Activated naive CD8-positive, alpha-beta T cell treated with anti-CD3 and anti-CD28 coated beads for 36 hours (primary cell): ENCODE measurements around the gene PPP1R9B. TPM values are rescaled to one million over a fixed set of nuclear protein-coding genes. Genes with fewer than 3 reads are reported as not detected.

Experiments
- DNase-seq: peaks from one replicate; pipeline ENCODE4 v3.0.0; 2021
- H3K27ac Mint-ChIP-seq: one replicate; pipeline ENCODE4 v1.8.0; 2022; ENCODE audit warnings: mild to moderate bottlenecking, moderate library complexity, mixed read lengths
- H3K27me3 Mint-ChIP-seq: one replicate; pipeline ENCODE4 v1.8.0; 2022; ENCODE audit warnings: mild to moderate bottlenecking, mixed read lengths
- H3K36me3 Mint-ChIP-seq: one replicate; pipeline ENCODE4 v1.8.0; 2021; ENCODE audit warnings: mild to moderate bottlenecking, mixed read lengths
- H3K4me1 Mint-ChIP-seq: one replicate; pipeline ENCODE4 v1.8.0; 2021; ENCODE audit warnings: mixed read lengths
- H3K4me3 Mint-ChIP-seq: one replicate; pipeline ENCODE4 v1.8.0; 2022; ENCODE audit warnings: mild to moderate bottlenecking, moderate library complexity, mixed read lengths
- H3K9me3 Mint-ChIP-seq: one replicate; pipeline ENCODE4 v1.8.0; 2022; ENCODE audit warnings: mixed read lengths
- total RNA-seq, 2 experiments: library from RNA; stranded (reverse); gene quantifications; one replicate each; pipeline ENCODE4 v1.2.3, GENCODE V29; 2021

The PPP1R9B gene
- total RNA-seq, 2 experiments from 2014 or later = 50.9 to 52.0 TPM

DNA sequence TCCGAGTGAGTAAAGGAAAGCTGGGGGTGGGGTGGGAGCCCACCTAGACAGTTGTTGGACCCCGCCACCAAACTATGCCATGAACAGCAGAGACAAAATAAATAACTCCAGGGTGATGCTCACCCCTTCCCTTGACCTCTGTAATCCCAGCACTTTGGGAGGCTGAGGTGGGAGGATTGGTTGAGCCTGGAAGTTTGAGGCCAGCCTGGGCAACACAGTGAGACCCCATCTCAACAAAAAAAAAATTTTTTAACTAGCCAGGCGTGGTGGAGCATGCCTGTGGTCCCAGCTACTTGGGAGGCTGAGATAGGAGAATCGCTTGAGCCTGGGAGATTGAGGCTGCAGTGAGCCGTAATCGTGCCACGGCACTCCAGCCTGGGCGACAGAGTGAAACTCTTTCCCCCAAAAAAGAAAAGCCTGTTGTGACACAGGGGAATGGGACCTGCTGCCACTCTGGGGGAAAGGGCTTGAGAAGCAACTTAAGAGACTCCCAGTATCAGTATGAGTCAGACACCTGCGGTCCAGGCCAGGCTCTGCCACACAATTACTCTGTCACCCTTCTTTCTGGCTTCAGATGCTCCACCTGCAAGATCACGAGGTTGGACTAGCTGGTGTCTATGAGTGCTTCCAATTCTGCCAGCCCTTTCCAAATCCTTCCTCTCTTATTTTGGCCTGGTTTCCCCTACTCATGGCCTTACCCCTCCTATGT lies 20.3 kb upstream of the PPP1R9B start:
- DNase-seq = no peak
- no peak overlapping the region for H3K4me3 Mint-ChIP-seq
- no peak overlapping the region for H3K27ac Mint-ChIP-seq
- no peaks in the 10 kb centered on the region for H3K36me3 Mint-ChIP-seq
- H3K9me3 Mint-ChIP-seq = no peaks in the 10 kb centered on the region
- peaks cover 12% of the 10 kb centered on the region for H3K4me1 Mint-ChIP-seq
- no peaks in the 10 kb centered on the region for H3K27me3 Mint-ChIP-seq

DNA sequence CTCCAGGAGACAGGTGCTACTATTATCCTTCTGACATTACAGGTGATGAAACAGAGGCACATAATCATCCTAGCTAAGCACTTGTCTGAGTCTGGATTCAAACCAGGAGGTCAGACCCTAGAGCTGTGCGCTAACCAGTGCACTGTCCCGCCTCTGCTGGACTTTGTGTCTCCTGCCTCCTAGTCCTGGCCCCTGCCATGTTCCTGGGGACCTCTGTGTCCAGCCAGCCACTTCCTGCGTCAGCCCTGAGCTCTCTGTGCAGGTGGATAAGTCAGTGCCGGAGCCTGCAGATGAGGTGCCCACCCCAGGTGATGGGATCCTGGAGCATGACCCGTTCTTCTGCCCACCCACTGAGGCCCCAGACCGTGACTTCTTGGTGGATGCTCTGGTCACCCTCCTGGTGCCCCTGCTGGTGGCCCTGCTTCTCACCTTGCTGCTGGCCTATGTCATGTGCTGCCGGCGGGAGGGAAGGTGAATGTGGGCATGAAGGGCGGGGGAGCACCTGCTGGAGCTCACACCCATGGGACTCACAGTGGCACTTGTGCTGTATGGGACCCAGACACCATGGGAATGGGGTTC lies 19.5 kb upstream of the PPP1R9B start:
- no peak overlapping the region for H3K4me3 Mint-ChIP-seq
- no peaks in the 10 kb centered on the region for H3K27me3 Mint-ChIP-seq

GRCh38 chr17:50169121-50169764 lies 18.8 kb upstream of the PPP1R9B start:
- Mint-ChIP-seq H3K36me3 (no peaks in the 10 kb centered on the region), H3K9me3 (no peaks in the 10 kb centered on the region), H3K4me3 (peak overlapping the region; percentile 38), H3K4me1 (peaks cover 14% of the 10 kb centered on the region), H3K27ac (peak overlapping the region; percentile 63), H3K27me3 (no peaks in the 10 kb centered on the region)
- DNase-seq = peak; percentile 56

More for the DNA sequence above, 19.5 kb upstream of the PPP1R9B start:
- H3K36me3 Mint-ChIP-seq = no peaks in the 10 kb centered on the region
- DNase-seq = no peak
- no peak overlapping the region for H3K27ac Mint-ChIP-seq
- H3K9me3 Mint-ChIP-seq = no peaks in the 10 kb centered on the region
- H3K4me1 Mint-ChIP-seq = peaks cover 12% of the 10 kb centered on the region

- Mint-ChIP-seq H3K27me3 (no peaks in the 10 kb centered on the region), H3K4me3 (peak overlapping the region; percentile 38), H3K4me1 (peaks cover 23% of the 10 kb centered on the region), H3K36me3 (no peaks in the 10 kb centered on the region), H3K27ac (no peak overlapping the region), H3K9me3 (no peaks in the 10 kb centered on the region)
- no peak for DNase-seq
Observed at GRCh38 chr17:50168319-50168718, 17.8 kb upstream of the PPP1R9B start.

DNA sequence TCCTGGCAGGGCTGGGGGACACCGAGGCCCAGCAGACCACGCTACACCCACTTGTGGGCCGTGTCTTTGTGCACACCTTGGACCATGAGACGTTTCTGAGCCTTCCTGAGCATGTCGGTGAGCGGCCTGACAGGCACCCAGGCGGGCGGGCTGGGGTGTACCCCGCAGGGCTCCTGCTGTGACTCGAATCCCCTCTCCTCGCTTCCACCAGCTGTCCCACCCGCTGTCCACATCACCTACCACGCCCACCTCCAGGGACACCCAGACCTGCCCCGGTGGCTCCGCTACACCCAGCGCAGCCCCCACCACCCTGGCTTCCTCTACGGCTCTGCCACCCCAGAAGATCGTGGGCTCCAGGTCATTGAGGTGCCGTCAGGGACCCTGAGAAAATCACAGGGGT lies 16.9 kb upstream of the PPP1R9B start:
- Mint-ChIP-seq H3K27ac (no peak overlapping the region), H3K4me3 (no peak overlapping the region)
- DNase-seq = no peak

GRCh38 chr17:50166518-50167181 lies 16.2 kb upstream of the PPP1R9B start:
- H3K9me3 Mint-ChIP-seq = peaks cover 4% of the 10 kb centered on the region
- H3K36me3 Mint-ChIP-seq = peaks cover 2% of the 10 kb centered on the region
- no peak for DNase-seq
- H3K27ac Mint-ChIP-seq = no peak overlapping the region
- no peak overlapping the region for H3K4me3 Mint-ChIP-seq
- peaks cover 35% of the 10 kb centered on the region for H3K4me1 Mint-ChIP-seq
- H3K27me3 Mint-ChIP-seq = no peaks in the 10 kb centered on the region

More for the DNA sequence above, 16.9 kb upstream of the PPP1R9B start:
- Mint-ChIP-seq H3K36me3 (no peaks in the 10 kb centered on the region), H3K4me1 (peaks cover 28% of the 10 kb centered on the region), H3K9me3 (peaks cover 3% of the 10 kb centered on the region), H3K27me3 (no peaks in the 10 kb centered on the region)

GRCh38 chr17:50165867-50166517 lies 15.5 kb upstream of the PPP1R9B start, which contains the start of gene SGCA:
TSS of gene SGCA (plus strand) at chr17:50166005. CDS start at chr17:50166041, 36 bp downstream.
- Mint-ChIP-seq H3K27ac (peak within 1 kb of the TSS; percentile 9), H3K4me1 (peaks cover 39% of the 10 kb centered on the region)

DNA sequence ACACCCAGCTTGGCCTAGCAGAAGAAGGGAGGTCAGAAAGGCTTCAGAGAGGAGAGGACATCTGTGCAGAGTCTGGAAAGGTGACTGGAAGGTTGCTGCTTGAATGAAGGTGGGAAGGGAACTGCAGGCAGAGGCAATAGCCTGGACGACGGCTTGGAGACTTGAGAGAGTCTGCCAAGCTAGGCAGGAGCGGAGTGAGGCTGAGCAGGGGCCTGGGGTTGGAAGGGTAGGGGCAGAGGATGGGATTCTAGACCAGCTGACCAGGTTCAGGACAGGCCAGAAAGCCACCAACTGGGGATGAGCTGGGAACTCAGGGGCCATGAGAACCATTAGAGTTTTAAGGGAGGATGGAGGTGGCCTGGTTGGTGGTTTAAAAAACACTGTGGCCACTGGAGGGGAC lies 15.0 kb upstream of the PPP1R9B start:
- Mint-ChIP-seq H3K4me1 (peaks cover 43% of the 10 kb centered on the region), H3K36me3 (peaks cover 3% of the 10 kb centered on the region), H3K27ac (peak overlapping the region; percentile 9), H3K27me3 (no peaks in the 10 kb centered on the region), H3K9me3 (peaks cover 4% of the 10 kb centered on the region), H3K4me3 (no peak overlapping the region)
- no peak for DNase-seq

More at GRCh38 chr17:50165867-50166517, 15.5 kb upstream of the PPP1R9B start, which contains the start of gene SGCA:
- Mint-ChIP-seq H3K36me3 (peaks cover 3% of the 10 kb centered on the region), H3K9me3 (peaks cover 4% of the 10 kb centered on the region), H3K4me3 (no peak within 1 kb of the TSS), H3K27me3 (no peaks in the 10 kb centered on the region)
- DNase-seq = no peak

- Mint-ChIP-seq H3K4me1 (peaks cover 43% of the 10 kb centered on the region), H3K4me3 (no peak overlapping the region), H3K36me3 (peaks cover 3% of the 10 kb centered on the region), H3K27ac (peak overlapping the region; percentile 9), H3K27me3 (no peaks in the 10 kb centered on the region), H3K9me3 (peaks cover 4% of the 10 kb centered on the region)
- DNase-seq = no peak
Observed at GRCh38 chr17:50165066-50165465, 14.6 kb upstream of the PPP1R9B start.

- Mint-ChIP-seq H3K36me3 (peaks cover 3% of the 10 kb centered on the region), H3K27ac (no peak overlapping the region), H3K4me1 (peaks cover 43% of the 10 kb centered on the region), H3K9me3 (peaks cover 4% of the 10 kb centered on the region), H3K27me3 (no peaks in the 10 kb centered on the region), H3K4me3 (no peak overlapping the region)
- DNase-seq = no peak
Observed at GRCh38 chr17:50164697-50164988, 14.2 kb upstream of the PPP1R9B start.

DNA sequence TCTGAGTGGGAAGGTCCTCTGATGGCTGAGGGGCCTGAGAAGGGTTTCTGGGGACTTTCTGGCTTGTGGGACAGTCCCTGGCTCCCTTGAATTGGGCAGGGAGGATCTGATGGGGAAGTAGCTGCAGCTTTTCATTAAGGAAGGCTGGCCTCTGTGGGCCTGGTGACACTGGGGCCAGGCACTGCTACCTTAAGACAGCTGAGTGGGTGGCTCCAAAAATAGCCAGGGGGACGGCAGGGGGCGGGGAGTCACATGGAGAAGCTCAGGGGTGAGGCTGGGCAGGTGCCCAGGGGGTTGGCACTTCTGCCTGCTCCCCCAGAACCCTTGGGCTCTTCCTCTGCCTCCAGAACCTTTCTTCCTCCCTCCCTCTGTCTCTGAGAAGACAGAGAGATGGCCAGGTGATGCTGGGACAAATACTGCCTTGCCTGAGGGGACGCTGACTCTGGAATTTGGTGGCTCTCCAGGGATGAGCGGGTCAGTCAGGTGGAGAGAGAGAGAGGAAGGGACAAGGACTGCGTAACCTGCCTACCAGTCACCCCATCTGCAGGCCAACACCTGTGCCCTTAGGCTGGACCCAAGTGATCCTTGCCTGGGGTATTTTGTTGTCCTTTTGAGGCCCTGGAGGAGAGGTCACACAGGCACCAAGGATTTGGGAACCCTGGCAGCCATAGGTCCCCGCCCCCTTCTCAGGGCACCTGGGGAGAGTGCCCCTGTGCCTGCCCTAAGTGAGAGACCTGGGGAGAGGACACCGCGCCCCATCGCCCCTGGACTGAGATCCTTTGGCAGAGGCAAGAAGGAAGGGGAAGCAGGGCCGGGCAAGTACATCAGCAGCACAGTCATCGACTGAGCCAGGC lies 13.6 kb upstream of the PPP1R9B start:
- DNase-seq = peak; percentile 40
- H3K9me3 Mint-ChIP-seq = peaks cover 4% of the 10 kb centered on the region
- H3K36me3 Mint-ChIP-seq = peaks cover 3% of the 10 kb centered on the region
- peaks cover 39% of the 10 kb centered on the region for H3K4me1 Mint-ChIP-seq
- no peak overlapping the region for H3K4me3 Mint-ChIP-seq
- H3K27ac Mint-ChIP-seq = peak overlapping the region; percentile 55
- H3K27me3 Mint-ChIP-seq = no peaks in the 10 kb centered on the region

GRCh38 chr17:50162466-50163254 lies 12.2 kb upstream of the PPP1R9B start:
- H3K4me3 Mint-ChIP-seq = peak overlapping the region; percentile 25
- peak overlapping the region; percentile 96 for H3K27ac Mint-ChIP-seq
- H3K4me1 Mint-ChIP-seq = peaks cover 40% of the 10 kb centered on the region
- H3K36me3 Mint-ChIP-seq = peaks cover 3% of the 10 kb centered on the region
- peaks cover 4% of the 10 kb centered on the region for H3K9me3 Mint-ChIP-seq
- no peak for DNase-seq
- H3K27me3 Mint-ChIP-seq = no peaks in the 10 kb centered on the region

GRCh38 chr17:50161911-50162288 lies 11.4 kb upstream of the PPP1R9B start:
- H3K9me3 Mint-ChIP-seq = peaks cover 4% of the 10 kb centered on the region
- H3K4me1 Mint-ChIP-seq = peaks cover 43% of the 10 kb centered on the region
- H3K27ac Mint-ChIP-seq = peak overlapping the region; percentile 96
- no peak for DNase-seq
- peak overlapping the region; percentile 83 for H3K4me3 Mint-ChIP-seq
- peaks cover 3% of the 10 kb centered on the region for H3K36me3 Mint-ChIP-seq
- no peaks in the 10 kb centered on the region for H3K27me3 Mint-ChIP-seq
